Endothelial cell of umbilical vein (primary cell): ENCODE results near the gene FAU. TPM values are rescaled to one million over a fixed set of nuclear protein-coding genes. Genes with fewer than 3 reads are reported as not detected.

Experiments
- BruUV-seq: library from RNA; stranded (reverse); fragments of 400-500 nt; replicated peaks from 2 replicates; lab custom pipeline; 2021; lab: Mats Ljungman, UMichigan
- CTCF ChIA-PET: fragments of 300-600, 350-600 bp; sonication (Branson Sonifier 250); formaldehyde crosslinking; loops from one replicate; lab custom pipeline; 2021; ENCODE audit warnings: antibody characterized with exemption, inconsistent platforms; lab: Charles Lee
- POLR2A ChIA-PET: fragments of 300-600, 350-600 bp; sonication (Branson Sonifier 250); formaldehyde crosslinking; loops from one replicate; lab custom pipeline; 2021; ENCODE audit warnings: antibody characterized with exemption, inconsistent platforms; lab: Charles Lee
- DNase-seq: peaks from one replicate; pipeline ENCODE4 v3.0.0-alpha.2; 2011; ENCODE audit warnings: low read depth, low spot score
- FAIRE-seq: peaks from 2 replicates; lab custom pipeline; 2011; peaks lifted over from hg19 to GRCh38; lab: Jason Lieb, UNC
- H2AFZ ChIP-seq: 2 replicates; pipeline ENCODE4 v1.6.0; 2012; ENCODE audit warnings: low read depth, low read length, control low read depth, inconsistent platforms
- H3K27ac ChIP-seq: 2 replicates; pipeline ENCODE4 v1.5.1; 2011; ENCODE audit warnings: low read depth, mild to moderate bottlenecking, control low read depth, low read length, moderate library complexity; ENCODE audit not compliant: insufficient read depth
- H3K27me3 ChIP-seq, 2 experiments: 2 replicates each; pipeline versions ENCODE4 v1.6.0 to v1.6.1; 2011; ENCODE audit warnings: low read length in 2 of 2, mixed read lengths in 1 of 2; ENCODE audit not compliant: control insufficient read depth in 2 of 2, insufficient read depth in 2 of 2
- H3K36me3 ChIP-seq, 2 experiments: 2 replicates in 1 of 2; 3 replicates in 1 of 2; pipeline ENCODE4 v1.5.1; 2011; ENCODE audit warnings: low read length in 2 of 2, mild to moderate bottlenecking in 1 of 2, moderate library complexity in 1 of 2; ENCODE audit not compliant: control insufficient read depth in 2 of 2, insufficient read depth in 2 of 2; ENCODE audit errors: extremely low read depth in 1 of 2
- H3K4me1 ChIP-seq: 3 replicates; pipeline ENCODE4 v1.5.1; 2011; ENCODE audit warnings: mild to moderate bottlenecking, low read length; ENCODE audit not compliant: control insufficient read depth, insufficient read depth; ENCODE audit errors: extremely low read depth
- H3K4me2 ChIP-seq: 2 replicates; pipeline ENCODE4 v1.6.1; 2011; ENCODE audit warnings: low read length, control low read depth, mixed read lengths; ENCODE audit not compliant: insufficient read depth
- H3K4me3 ChIP-seq, 3 experiments: fragments of 200-600 bp in 1 of 3; sonication (generic), shearing (Covaris generic) in 1 of 3; replicated peaks in 1 of 3; 2 replicates each; pipeline ENCODE4 v1.5.1; 2011 to 2016; ENCODE audit warnings: control low read depth in 3 of 3, low read length in 3 of 3, mild to moderate bottlenecking in 2 of 3, inconsistent platforms in 1 of 3, low read depth in 1 of 3, moderate library complexity in 1 of 3; ENCODE audit not compliant: insufficient read depth in 1 of 3
- H3K79me2 ChIP-seq: 2 replicates; pipeline ENCODE4 v1.6.0; 2012; ENCODE audit warnings: low read length, inconsistent platforms; ENCODE audit not compliant: control insufficient read depth, insufficient read depth
- H3K9ac ChIP-seq: replicated peaks from 2 replicates; pipeline ENCODE3; 2011; ENCODE audit warnings: low read length, control low read depth; ENCODE audit not compliant: insufficient read depth; ENCODE audit errors: extremely low read depth
- H3K9me1 ChIP-seq: replicated peaks from 3 replicates; pipeline ENCODE4 v1.6.0; 2011; ENCODE audit warnings: mild to moderate bottlenecking, low read length; ENCODE audit not compliant: control insufficient read depth, insufficient read depth; ENCODE audit errors: extremely low read depth
- H3K9me3 ChIP-seq: replicated peaks from 2 replicates; pipeline ENCODE4 v1.5.1; 2012; ENCODE audit warnings: low read length, inconsistent platforms; ENCODE audit not compliant: control insufficient read depth, insufficient read depth
- H4K20me1 ChIP-seq: replicated peaks from 2 replicates; pipeline ENCODE3; 2011; ENCODE audit warnings: mild to moderate bottlenecking, low read length; ENCODE audit not compliant: control insufficient read depth, insufficient read depth; ENCODE audit errors: extremely low read depth
- EZH2 ChIP-seq: IDR thresholded peaks from 2 replicates; pipeline ENCODE4 v1.6.1; 2012; ENCODE audit warnings: borderline replicate concordance, low read depth, mild to moderate bottlenecking, moderate library complexity, low read length, inconsistent platforms; ENCODE audit not compliant: severe bottlenecking
- FOS ChIP-seq: IDR thresholded peaks from 2 replicates; pipeline ENCODE4 v1.6.1; 2011; ENCODE audit warnings: mild to moderate bottlenecking, low read length, moderate library complexity, borderline replicate concordance; ENCODE audit not compliant: insufficient read depth
- GATA2 ChIP-seq: IDR thresholded peaks from 2 replicates; pipeline ENCODE4 v1.7.0; 2011; ENCODE audit warnings: low read depth, mild to moderate bottlenecking, moderate library complexity, mixed read lengths, low read length; ENCODE audit not compliant: insufficient read length, insufficient read depth
- JUN ChIP-seq: IDR thresholded peaks from 2 replicates; pipeline ENCODE4 v1.6.1; 2011; ENCODE audit warnings: borderline replicate concordance, low read depth; ENCODE audit not compliant: insufficient read length, insufficient read depth
- MYC ChIP-seq: IDR thresholded peaks from one replicate; pipeline ENCODE4 v1.6.1; 2011; ENCODE audit warnings: mild to moderate bottlenecking, low read depth, low read length
- POLR2A ChIP-seq: IDR thresholded peaks from 2 replicates; pipeline ENCODE4 v1.6.1; 2012; ENCODE audit warnings: low read depth, mild to moderate bottlenecking, control low read depth, low read length
- POLR2AphosphoS5 ChIP-seq: IDR thresholded peaks from 2 replicates; pipeline ENCODE4 v1.6.1; 2012; ENCODE audit warnings: low read depth, mild to moderate bottlenecking, control low read depth, low read length, moderate library complexity; ENCODE audit not compliant: insufficient read depth
- dilution Hi-C: fragments of 300-500 bp; cut with MboI; formaldehyde crosslinking; loops from one replicate; pipeline ENCODE4 v1.15.0; 2019; ENCODE audit warnings: low sequenced_read_pairs; ENCODE audit not compliant: extremely low pct_ligation_motif_present
- intact Hi-C: fragments of 100-400 bp; cut with micrococcal nuclease; formaldehyde crosslinking; loops from one replicate; pipeline ENCODE4 v1.10.0; 2022
- polyA plus RNA-seq, 4 experiments: library from polyadenylated mRNA; depleted of rRNA in 3 of 4; stranded (reverse) in 3 of 4; unstranded in 1 of 4; fragments of >200 nt; gene quantifications; 2 replicates each; pipeline versions ENCODE4 v1.2.1 to v1.2.3, GENCODE V29; 2011 to 2012; ENCODE audit warnings: missing spikeins in 1 of 4
- total RNA-seq: library from RNA; stranded (reverse); gene quantifications from 2 replicates; pipeline ENCODE4 v1.2.3, GENCODE V29; 2021
- TF ChIP-seq, protein P1 (sequence below): IDR thresholded peaks from 2 replicates; pipeline ENCODE4 v1.6.1; 2011; ENCODE audit not compliant: insufficient read depth, insufficient read length
- TF ChIP-seq, protein P2 (sequence below), 2 donors: IDR thresholded peaks; 1 replicate in 1 of 2; 2 replicates in 1 of 2; pipeline ENCODE4 v1.5.1; 2011; ENCODE audit warnings: low read length in 2 of 2, mild to moderate bottlenecking in 2 of 2, moderate library complexity in 2 of 2, control low read depth in 1 of 2, inconsistent platforms in 1 of 2, low read depth in 1 of 2; ENCODE audit not compliant: insufficient read depth in 1 of 2; ENCODE audit errors: extremely low read depth in 1 of 2

The FAU gene
- total and polyA plus RNA-seq, 2 donors (not counting 3 experiments of a cell fraction or from before 2014, with no cell fraction given) = 741 to 746 TPM

DNA sequence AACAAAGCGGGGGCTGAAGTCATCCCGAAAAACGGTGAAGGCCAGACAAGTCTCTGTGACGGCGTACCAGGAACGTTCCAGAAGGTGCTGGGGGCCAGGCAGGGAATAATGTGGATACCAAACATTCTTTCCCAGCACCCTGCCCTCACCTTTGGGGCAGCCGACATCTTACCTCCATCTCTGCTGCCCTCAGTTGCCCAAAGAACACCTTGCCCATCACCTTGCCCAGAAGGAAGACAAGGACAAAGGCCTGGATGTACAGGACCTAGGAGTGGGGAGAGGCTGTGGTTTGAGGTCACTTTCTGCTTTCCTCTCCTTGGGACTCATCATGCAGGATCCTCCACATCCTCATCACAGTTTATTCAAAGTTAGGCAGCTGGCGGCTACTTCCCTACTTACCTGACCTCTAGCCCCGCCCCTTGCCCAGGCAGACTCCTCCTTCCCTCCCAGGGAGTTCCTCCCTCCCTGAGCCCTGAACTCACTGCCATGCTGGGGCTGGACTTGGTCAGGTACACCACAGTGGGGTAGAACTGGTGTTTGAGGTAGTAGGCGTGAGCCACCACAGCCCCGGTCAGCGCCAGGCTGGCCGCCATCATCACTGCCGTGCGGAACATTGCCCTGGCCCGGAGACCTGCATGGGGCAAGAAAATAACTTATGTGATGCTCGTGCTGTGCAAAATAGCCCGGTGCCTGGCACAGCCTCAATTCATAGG, 11.2 kb upstream of the FAU start:
- Histone ChIP-seq H3K36me3 (peaks cover 5 to 36% of the 10 kb centered on the region in 2 experiments), H2AFZ (no peak overlapping the region), H3K27me3 (no peaks in the 10 kb centered on the region), H3K27ac (no peak overlapping the region), H3K4me3 (peak overlapping the region; percentile 51 to 62 (median 52)), H4K20me1 (no peaks in the 10 kb centered on the region), H3K4me1 (peaks cover 12% of the 10 kb centered on the region), H3K79me2 (peaks cover 14% of the 10 kb centered on the region), H3K9me1 (no peaks in the 10 kb centered on the region), H3K9me3 (no peaks in the 10 kb centered on the region), H3K9ac (peak overlapping the region; percentile 92), H3K4me2 (peak overlapping the region; percentile 62)
- intact Hi-C loops (no loop called here), dilution Hi-C loops (no loop called here)
- TF ChIP-seq, protein P1, sequence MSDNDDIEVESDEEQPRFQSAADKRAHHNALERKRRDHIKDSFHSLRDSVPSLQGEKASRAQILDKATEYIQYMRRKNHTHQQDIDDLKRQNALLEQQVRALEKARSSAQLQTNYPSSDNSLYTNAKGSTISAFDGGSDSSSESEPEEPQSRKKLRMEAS = no peak
- TF ChIP-seq JUN = no peak
- TF ChIP-seq, protein P2, sequence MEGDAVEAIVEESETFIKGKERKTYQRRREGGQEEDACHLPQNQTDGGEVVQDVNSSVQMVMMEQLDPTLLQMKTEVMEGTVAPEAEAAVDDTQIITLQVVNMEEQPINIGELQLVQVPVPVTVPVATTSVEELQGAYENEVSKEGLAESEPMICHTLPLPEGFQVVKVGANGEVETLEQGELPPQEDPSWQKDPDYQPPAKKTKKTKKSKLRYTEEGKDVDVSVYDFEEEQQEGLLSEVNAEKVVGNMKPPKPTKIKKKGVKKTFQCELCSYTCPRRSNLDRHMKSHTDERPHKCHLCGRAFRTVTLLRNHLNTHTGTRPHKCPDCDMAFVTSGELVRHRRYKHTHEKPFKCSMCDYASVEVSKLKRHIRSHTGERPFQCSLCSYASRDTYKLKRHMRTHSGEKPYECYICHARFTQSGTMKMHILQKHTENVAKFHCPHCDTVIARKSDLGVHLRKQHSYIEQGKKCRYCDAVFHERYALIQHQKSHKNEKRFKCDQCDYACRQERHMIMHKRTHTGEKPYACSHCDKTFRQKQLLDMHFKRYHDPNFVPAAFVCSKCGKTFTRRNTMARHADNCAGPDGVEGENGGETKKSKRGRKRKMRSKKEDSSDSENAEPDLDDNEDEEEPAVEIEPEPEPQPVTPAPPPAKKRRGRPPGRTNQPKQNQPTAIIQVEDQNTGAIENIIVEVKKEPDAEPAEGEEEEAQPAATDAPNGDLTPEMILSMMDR (IDR thresholded peaks at IDR 0.05; ENCODE audit: extremely low read depth in 1 of 2, insufficient read depth in 1 of 2, low read depth in 1 of 2, low read length in 2 of 2) = no peak
- TF ChIP-seq MYC = no peak
- TF ChIP-seq POLR2AphosphoS5 = no peak
- TF ChIP-seq FOS = no peak
- no peak for TF ChIP-seq GATA2
- no peak for TF ChIP-seq EZH2
- no peak for TF ChIP-seq POLR2A
- ChIA-PET POLR2A (no interaction called here), CTCF (interaction anchor here (4.0 kb wide), 1 partner anchor 48 kb away, joined by 27 read pairs; the partner anchor contains the start of gene CAPN1)
- DNase-seq = peak; percentile 19
- peak; percentile 26 for FAIRE-seq
- no TSS peak for BruUV-seq
